ENCODE measurements around the gene CYTH3. TPM values are rescaled to one million over a fixed set of nuclear protein-coding genes. Genes with fewer than 3 reads are reported as not detected.
A peak's percentile ranks its signal among the peaks of the same experiment; 100 is the strongest.

CYTH3 gene
- total and polyA plus RNA-seq, 9 of the 15 experiments (the other 6 are each of a cell fraction or from before 2014, with no cell fraction given): 0.25 to 15.2 (median 11.4) TPM

GRCh38 chr7:6291531-6291930 lies 19.1 kb upstream of the CYTH3 start:
- TF ChIP-seq SIX5 (IDR thresholded peaks at IDR 0.05; ENCODE audit: borderline replicate concordance in 1 of 2, insufficient read depth in 1 of 2, low read depth in 1 of 2, low read length in 2 of 2): no peak
- peak; percentile 66 for TF ChIP-seq ZNF121 (CRISPR knock-in tag; conservative IDR thresholded peaks at IDR 0.05)
- DNase-seq (ENCODE audit: extremely low read depth in 1 of 4, low spot score in 3 of 4) (no peak), FAIRE-seq (no peak), ATAC-seq (no peak)
- H3K27me3 ChIP-seq (ENCODE audit: control insufficient read depth in 2 of 2, insufficient read depth in 2 of 2, low read length in 2 of 2): no peaks in the 10 kb centered on the region
- H3K9me3 ChIP-seq (replicated peaks; ENCODE audit: control insufficient read depth, insufficient read depth, low read depth, low read length): no peaks in the 10 kb centered on the region
- H3K4me3 ChIP-seq: no peak overlapping the region
- ChIA-PET CTCF (ENCODE audit: low intra/inter-chr PET ratio) (no interaction called here), POLR2A (interaction anchor here (0.7 kb wide), 1 partner anchor 14 kb away, joined by 3 read pairs; no protein-coding TSS in a partner anchor)
- WGBS (ENCODE audit: insufficient coverage, low coverage, missing lambda C conversion rate): 71% methylated on average over 5 of the region's 5 CpGs
- H3K4me1 ChIP-seq (replicated peaks in 1 of 2; ENCODE audit: control insufficient read depth in 2 of 2, insufficient read depth in 2 of 2, low read length in 2 of 2): peaks cover 7 to 8% of the 10 kb centered on the region in 2 experiments; a peak in 3 of 5 replicates
- H3K4me2 ChIP-seq (ENCODE audit: insufficient read depth, low read length): no peak overlapping the region
- intact Hi-C loops (cut with micrococcal nuclease): no loop called here
- H3K9ac ChIP-seq (ENCODE audit: insufficient read depth in 1 of 2, low read depth in 2 of 2, low read length in 2 of 2): no peak overlapping the region
- H3K79me2 ChIP-seq (ENCODE audit: control insufficient read depth, insufficient read depth, low read length): no peaks in the 10 kb centered on the region
- H3K9me1 ChIP-seq (ENCODE audit: control insufficient read depth, insufficient read depth, low read length): no peaks in the 10 kb centered on the region
- no peak overlapping the region for H3K27ac ChIP-seq (ENCODE audit: extremely low read depth, low read depth, low read length)
- no peaks in the 10 kb centered on the region for H4K20me1 ChIP-seq (replicated peaks; ENCODE audit: control insufficient read depth, insufficient read depth, low read length)
- in situ Hi-C loops (cut with MboI): no loop called here
- no peaks in the 10 kb centered on the region for H3K36me3 ChIP-seq (ENCODE audit: control insufficient read depth, insufficient read depth, low read length)
- BruUV-seq (replicated peaks): no TSS peak
- no peak overlapping the region for H2AFZ ChIP-seq (ENCODE audit: low read depth, low read length)

DNA sequence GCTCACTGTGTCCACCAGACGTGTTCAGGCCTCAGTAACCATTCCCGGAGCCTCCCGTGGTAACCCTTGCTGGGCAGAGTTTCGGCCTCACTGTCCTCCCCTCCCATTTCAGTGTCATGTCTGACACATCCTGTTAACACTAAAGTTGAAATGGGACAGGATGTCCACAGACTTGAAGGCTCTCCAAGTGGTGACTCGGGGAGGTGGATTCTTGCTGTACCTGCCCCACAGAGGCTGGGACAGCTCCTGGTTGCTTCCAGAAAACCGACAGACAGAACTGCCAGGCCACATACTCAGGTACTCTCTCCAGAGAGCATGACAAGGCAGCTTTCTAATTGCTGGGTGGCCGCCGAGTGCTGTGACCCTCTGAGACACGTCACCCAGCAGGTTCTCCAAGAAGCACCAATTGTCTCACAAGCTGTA lies 17.9 kb upstream of the CYTH3 start:
- intact Hi-C loops (cut with micrococcal nuclease): no loop called here
- H3K4me1 ChIP-seq (replicated peaks in 1 of 2; ENCODE audit: control insufficient read depth in 2 of 2, insufficient read depth in 2 of 2, low read length in 2 of 2): peaks cover 3 to 7% of the 10 kb centered on the region in 2 experiments; a peak in 3 of 5 replicates
- peak in 2 of 4 experiments; percentile 36 to 40 for DNase-seq (ENCODE audit: extremely low read depth in 1 of 4, low spot score in 3 of 4)
- no peak overlapping the region for H3K4me3 ChIP-seq
- ATAC-seq: peak; percentile 81
- FAIRE-seq: peak; percentile 88
- no TSS peak for BruUV-seq (replicated peaks)
- peak overlapping the region; percentile 0 to 84; a peak in 2 of 4 replicates for H3K9ac ChIP-seq (ENCODE audit: insufficient read depth in 1 of 2, low read depth in 2 of 2, low read length in 2 of 2)
- H4K20me1 ChIP-seq (replicated peaks; ENCODE audit: control insufficient read depth, insufficient read depth, low read length): no peaks in the 10 kb centered on the region
- no peaks in the 10 kb centered on the region for H3K9me3 ChIP-seq (replicated peaks; ENCODE audit: control insufficient read depth, insufficient read depth, low read depth, low read length)
- ChIA-PET CTCF (ENCODE audit: low intra/inter-chr PET ratio) (no interaction called here), POLR2A (interaction anchor here (0.7 to 1.1 kb wide), 2 partner anchors 29 to 43 kb away, joined by 3 read pairs; no protein-coding TSS in a partner anchor)
- in situ Hi-C loops (cut with MboI): no loop called here
- no peaks in the 10 kb centered on the region for H3K36me3 ChIP-seq (ENCODE audit: control insufficient read depth, insufficient read depth, low read length)
- H3K9me1 ChIP-seq (ENCODE audit: control insufficient read depth, insufficient read depth, low read length): no peaks in the 10 kb centered on the region
- WGBS (ENCODE audit: insufficient coverage, low coverage, missing lambda C conversion rate): 21% methylated on average over 9 of the region's 9 CpGs
- no peaks in the 10 kb centered on the region for H3K27me3 ChIP-seq (ENCODE audit: control insufficient read depth in 2 of 2, insufficient read depth in 2 of 2, low read length in 2 of 2)
- peak overlapping the region; percentile 23; the same call in 2 of the 3 replicates for H3K27ac ChIP-seq (ENCODE audit: extremely low read depth, low read depth, low read length)
- H3K79me2 ChIP-seq (ENCODE audit: control insufficient read depth, insufficient read depth, low read length): no peaks in the 10 kb centered on the region
- H3K4me2 ChIP-seq (ENCODE audit: insufficient read depth, low read length): peak overlapping the region; percentile 40; the same call in 1 of the 2 replicates
- H2AFZ ChIP-seq (ENCODE audit: low read depth, low read length): peak overlapping the region; percentile 72
- TF ChIP-seq MAFK (IDR thresholded peaks at IDR 0.05; ENCODE audit: low read length) (peak; percentile 53; the same call in 1 of the 2 replicates), NCOR1 (IDR thresholded peaks at IDR 0.05) (no peak), POLR2B (IDR thresholded peaks at IDR 0.05; ENCODE audit: low read depth, partially characterized antibody) (no peak), DPF2 (IDR thresholded peaks at IDR 0.05) (peak; percentile 31; the same call in 1 of the 2 replicates), NFE2 (IDR thresholded peaks at IDR 0.05; ENCODE audit: low read depth) (peak; percentile 73), ZNF668 (CRISPR knock-in tag; IDR thresholded peaks at IDR 0.05) (no peak), CREM (IDR thresholded peaks at IDR 0.05; ENCODE audit: low read depth) (peak; percentile 29; the same call in 1 of the 2 replicates), C11orf30 (IDR thresholded peaks at IDR 0.05; ENCODE audit: low read depth) (peak; percentile 68), ZNF3 (CRISPR knock-in tag; IDR thresholded peaks at IDR 0.05) (no peak), RBM15 (IDR thresholded peaks at IDR 0.05; ENCODE audit: insufficient read depth, low read length) (no peak), KAT7 (CRISPR knock-in tag; IDR thresholded peaks at IDR 0.05; ENCODE audit: borderline replicate concordance) (no peak)
- TF ChIP-seq, protein P1, sequence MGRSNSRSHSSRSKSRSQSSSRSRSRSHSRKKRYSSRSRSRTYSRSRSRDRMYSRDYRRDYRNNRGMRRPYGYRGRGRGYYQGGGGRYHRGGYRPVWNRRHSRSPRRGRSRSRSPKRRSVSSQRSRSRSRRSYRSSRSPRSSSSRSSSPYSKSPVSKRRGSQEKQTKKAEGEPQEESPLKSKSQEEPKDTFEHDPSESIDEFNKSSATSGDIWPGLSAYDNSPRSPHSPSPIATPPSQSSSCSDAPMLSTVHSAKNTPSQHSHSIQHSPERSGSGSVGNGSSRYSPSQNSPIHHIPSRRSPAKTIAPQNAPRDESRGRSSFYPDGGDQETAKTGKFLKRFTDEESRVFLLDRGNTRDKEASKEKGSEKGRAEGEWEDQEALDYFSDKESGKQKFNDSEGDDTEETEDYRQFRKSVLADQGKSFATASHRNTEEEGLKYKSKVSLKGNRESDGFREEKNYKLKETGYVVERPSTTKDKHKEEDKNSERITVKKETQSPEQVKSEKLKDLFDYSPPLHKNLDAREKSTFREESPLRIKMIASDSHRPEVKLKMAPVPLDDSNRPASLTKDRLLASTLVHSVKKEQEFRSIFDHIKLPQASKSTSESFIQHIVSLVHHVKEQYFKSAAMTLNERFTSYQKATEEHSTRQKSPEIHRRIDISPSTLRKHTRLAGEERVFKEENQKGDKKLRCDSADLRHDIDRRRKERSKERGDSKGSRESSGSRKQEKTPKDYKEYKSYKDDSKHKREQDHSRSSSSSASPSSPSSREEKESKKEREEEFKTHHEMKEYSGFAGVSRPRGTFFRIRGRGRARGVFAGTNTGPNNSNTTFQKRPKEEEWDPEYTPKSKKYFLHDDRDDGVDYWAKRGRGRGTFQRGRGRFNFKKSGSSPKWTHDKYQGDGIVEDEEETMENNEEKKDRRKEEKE (IDR thresholded peaks at IDR 0.05; ENCODE audit: borderline replicate concordance in 1 of 2, control insufficient read depth in 1 of 2, low read depth in 2 of 2, low read length in 1 of 2): no peak

Measured in K562 (cell line).